ENCODE data around the gene TMEM135.

Gene TMEM135

GRCh38 chr11:87353771-87354345, 316.1 kb downstream of the TMEM135 start:
- DNase-seq (ENCODE audit: low read depth) = no peak

DNA sequence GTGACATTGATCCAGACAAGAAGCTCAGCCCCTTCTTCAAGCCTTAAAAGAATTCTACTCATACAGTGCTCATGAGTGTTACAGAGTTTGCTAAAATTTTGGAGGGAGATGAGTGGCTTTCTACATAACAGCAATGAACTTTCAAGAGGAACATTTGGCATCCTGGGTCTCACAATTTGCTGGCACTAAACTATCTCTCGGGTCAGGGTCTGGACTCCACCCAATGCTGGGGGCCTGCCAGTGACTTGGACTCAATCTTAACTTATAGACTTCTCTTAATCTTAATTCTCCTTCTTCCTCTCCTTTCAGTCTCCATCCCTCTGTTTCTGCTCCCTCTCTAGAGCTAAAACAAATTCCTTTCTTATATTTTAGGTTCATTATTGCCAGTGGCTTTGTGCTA, 317.9 kb downstream of the TMEM135 start:
- DNase-seq (ENCODE audit: low read depth) = no peak

- DNase-seq (ENCODE audit: low read depth) = no peak
Measured at GRCh38 chr11:87356428-87356827, 318.7 kb downstream of the TMEM135 start.

DNA sequence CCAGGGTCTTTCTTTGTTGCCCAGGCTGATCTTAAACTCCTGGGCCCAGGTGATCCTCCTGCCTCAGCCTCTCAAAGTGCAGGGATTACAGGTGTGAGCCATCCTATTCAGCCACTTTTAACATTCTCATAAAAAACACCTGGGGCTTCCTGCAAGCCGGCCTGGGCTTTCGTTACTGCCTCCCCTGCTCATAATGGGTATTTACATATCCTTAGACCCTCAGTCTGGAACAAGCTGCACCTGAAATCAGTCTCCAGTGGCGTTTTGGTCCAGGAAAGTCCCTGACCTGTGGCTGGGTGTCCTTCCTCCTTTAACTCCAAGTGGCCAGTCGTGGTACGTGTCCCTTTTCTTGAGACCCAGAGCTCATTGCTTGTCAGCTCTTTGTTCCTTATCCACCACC, 320.7 kb downstream of the TMEM135 start:
- no peak for DNase-seq (ENCODE audit: low read depth)

GRCh38 chr11:87359401-87359800, 321.7 kb downstream of the TMEM135 start:
- no peak for DNase-seq (ENCODE audit: low read depth)

DNA sequence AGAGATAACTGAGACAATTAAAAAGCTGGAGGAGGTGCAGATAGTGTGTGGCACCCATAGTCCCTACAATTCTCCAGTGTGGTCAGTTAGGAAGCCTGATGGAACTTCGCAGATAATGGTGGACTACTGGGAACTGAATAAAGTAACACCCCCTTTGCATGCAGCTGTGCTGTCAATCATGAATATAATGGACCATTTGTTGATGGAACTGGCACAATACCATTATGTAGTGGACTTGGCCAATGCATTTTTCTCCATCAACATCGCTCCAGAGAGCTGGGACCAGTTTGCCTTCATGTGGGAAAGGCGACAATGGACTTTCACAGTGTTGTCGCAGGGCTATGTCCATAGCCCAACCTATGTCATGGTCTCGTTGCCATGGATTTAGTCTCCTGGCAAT, 324.2 kb downstream of the TMEM135 start:
- DNase-seq (ENCODE audit: low read depth) = no peak

- no peak for DNase-seq (ENCODE audit: low read depth)
Measured at GRCh38 chr11:87366346-87366745, 328.6 kb downstream of the TMEM135 start.

- no peak for DNase-seq (ENCODE audit: low read depth)
Measured at GRCh38 chr11:87366763-87367405, 329.1 kb downstream of the TMEM135 start.

DNA sequence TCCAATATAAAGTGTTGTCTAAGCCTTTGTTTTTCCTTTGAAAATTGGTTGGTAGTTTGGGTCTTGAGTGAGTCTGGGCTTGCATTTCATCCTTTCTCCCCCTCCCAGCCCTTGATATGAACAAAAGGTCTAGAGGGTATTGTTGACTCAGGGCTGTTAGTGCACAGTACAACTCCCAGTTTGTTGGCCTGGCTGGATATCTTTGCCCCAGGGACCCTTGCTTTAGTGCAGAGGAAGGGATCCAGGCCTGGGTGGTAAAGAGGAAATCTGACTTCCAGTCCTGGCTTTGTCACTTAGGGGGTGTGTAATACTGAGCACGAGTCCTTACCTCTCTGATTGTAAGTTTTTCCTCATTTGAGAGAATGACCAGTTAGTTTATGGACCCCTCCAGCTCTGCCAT, 330.4 kb downstream of the TMEM135 start:
- DNase-seq (ENCODE audit: low read depth) = no peak

DNA sequence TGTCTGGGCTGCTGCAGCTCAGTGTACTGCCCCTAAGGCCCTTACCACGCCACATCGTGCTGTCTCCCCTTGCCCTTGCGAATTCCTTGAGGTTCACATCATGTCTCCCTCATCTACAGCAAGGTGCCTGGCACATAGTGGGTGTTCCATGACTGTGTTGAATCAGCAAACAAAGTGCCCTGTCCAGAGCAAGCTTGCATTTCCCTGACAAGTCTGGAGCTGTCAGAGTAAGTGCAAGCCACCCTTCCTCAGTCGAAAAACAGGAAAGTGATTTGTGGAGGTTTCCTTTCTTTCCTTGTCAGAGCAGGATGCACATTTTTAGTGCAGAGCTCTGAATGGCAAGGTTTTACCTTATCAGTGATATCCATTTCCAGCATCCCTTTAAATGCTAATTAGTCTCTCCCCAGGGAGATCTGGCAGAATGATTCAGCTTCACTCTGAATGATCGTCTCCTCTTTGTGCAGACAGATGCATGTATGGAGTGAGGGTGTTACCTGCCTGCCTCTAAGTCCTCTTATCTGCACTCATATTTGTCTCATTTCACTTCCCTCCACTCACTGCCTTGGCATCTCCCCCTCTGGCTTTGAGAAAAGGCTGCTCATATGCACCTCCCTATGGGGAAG, 331.2 kb downstream of the TMEM135 start:
- DNase-seq (ENCODE audit: low read depth) = no peak

DNA sequence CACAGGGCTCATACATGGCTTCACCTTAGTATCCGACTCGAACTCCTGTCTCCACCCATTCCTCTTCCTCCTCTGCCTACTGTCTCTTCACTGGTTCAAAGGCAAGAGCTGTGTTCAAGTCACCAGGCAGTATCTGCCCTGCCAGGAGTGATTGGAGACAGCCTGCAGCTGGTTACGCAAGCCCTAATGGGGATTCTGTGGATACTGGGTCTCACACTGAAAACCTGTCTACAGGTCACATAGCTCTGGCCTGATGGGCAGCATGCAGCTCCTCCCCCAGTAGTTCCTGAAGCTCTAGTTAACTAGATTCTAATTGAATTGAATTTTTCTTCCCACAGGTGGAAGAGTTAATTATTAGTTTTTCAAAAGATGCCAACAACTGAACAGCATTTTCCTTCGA, 332.2 kb downstream of the TMEM135 start:
- DNase-seq (ENCODE audit: low read depth) = no peak

DNA sequence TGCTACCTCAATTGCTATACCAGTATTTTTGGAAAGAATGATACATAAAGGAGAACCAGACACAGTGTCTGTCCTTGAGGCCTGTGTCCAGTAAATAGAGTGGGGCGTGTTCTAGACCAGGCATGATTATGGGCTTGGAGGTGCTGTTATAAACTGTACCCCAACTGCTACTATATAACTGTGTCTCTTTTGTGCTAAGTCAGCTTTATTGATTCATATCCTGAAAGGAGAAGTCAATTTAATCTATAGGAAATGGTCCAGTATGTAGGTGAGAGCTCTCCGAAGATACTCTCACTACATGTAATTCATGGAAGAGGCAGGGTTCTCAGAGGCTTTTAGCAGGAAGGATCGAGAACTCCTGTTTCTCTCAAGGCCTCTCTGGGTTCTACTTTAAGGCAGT, 334.3 kb downstream of the TMEM135 start:
- DNase-seq (ENCODE audit: low read depth) = no peak

Data from stromal cell of bone marrow (primary cell).